HCT116 (cell line): ENCODE measurements around the gene WNK4. TPM values are rescaled to one million over a fixed set of nuclear protein-coding genes. Genes with fewer than 3 reads are reported as not detected.

Experiments
- ATAC-seq: fragments of 200-7000 bp; cut with Tn5 transposase; 2 replicates; pipeline ENCODE4 v1.9.1; 2020; ENCODE audit warnings: mild to moderate bottlenecking, moderate library complexity
- BruUV-seq: library from RNA; stranded (reverse); fragments of 400-500 nt; replicated peaks from 2 replicates; lab custom pipeline; 2021; lab: Mats Ljungman, UMichigan
- CTCF ChIA-PET: fragments of 300-600 bp; sonication (Branson Sonifier 250); formaldehyde crosslinking; loops from one replicate; lab custom pipeline; 2021; ENCODE audit warnings: antibody characterized with exemption; lab: Charles Lee
- POLR2A ChIA-PET: fragments of 300-600, 350-600 bp; sonication (Branson Sonifier 250); formaldehyde crosslinking; loops from one replicate; lab custom pipeline; 2021; ENCODE audit warnings: antibody characterized with exemption; lab: Charles Lee
- RAD21 ChIA-PET, 2 experiments: fragments of 300-600 bp; sonication (Branson Sonifier 250); formaldehyde crosslinking; loops; one replicate each; lab custom pipeline; 2023; ENCODE audit warnings: low total read pairs in 2 of 2; ENCODE audit not compliant: uncharacterized antibody in 2 of 2, unreplicated experiment in 2 of 2, low non-redundant PET in 1 of 2; lab: Charles Lee
- DNase-seq: peaks from one replicate; pipeline ENCODE4 v3.0.0-alpha.2; 2010; ENCODE audit warnings: low read depth, low spot score
- H2AFZ ChIP-seq: fragments of 200-600 bp; shearing (Covaris generic), sonication (generic); 2 replicates; pipeline ENCODE4 v1.6.1; 2017; ENCODE audit warnings: low read depth, mixed run types, mixed read lengths, antibody characterized with exemption, low read length; ENCODE audit not compliant: poor library complexity, severe bottlenecking
- H3K27ac ChIP-seq: 2 replicates; pipeline ENCODE4 v1.5.1; 2012; ENCODE audit warnings: low read depth, low read length
- H3K27me3 ChIP-seq: fragments of 200-600 bp; sonication (generic); 2 replicates; pipeline ENCODE4 v1.6.1; 2016; ENCODE audit warnings: mixed run types, low read length, mixed read lengths; ENCODE audit not compliant: insufficient read depth
- H3K36me3 ChIP-seq, 2 experiments: fragments of 200-500 bp in 1 of 2; fragments of 200-600 bp in 1 of 2; sonication (Bioruptor generic) in 1 of 2; sonication (generic) in 1 of 2; 2 replicates each; pipeline versions ENCODE4 v1.5.1 to v1.6.1; 2014 to 2016; ENCODE audit warnings: low read length in 2 of 2, inconsistent platforms in 1 of 2, mixed read lengths in 1 of 2, mixed run types in 1 of 2; ENCODE audit not compliant: insufficient read depth in 2 of 2, control insufficient read depth in 1 of 2
- H3K4me1 ChIP-seq, 2 experiments: fragments of 200-600 bp in 1 of 2; sonication (generic) in 1 of 2; 2 replicates each; pipeline versions ENCODE4 v1.5.1 to v1.6.1; 2012 to 2017; ENCODE audit warnings: low read length in 2 of 2, inconsistent platforms in 1 of 2, mild to moderate bottlenecking in 1 of 2, mixed read lengths in 1 of 2, mixed run types in 1 of 2, moderate library complexity in 1 of 2; ENCODE audit not compliant: insufficient read depth in 2 of 2, control insufficient read depth in 1 of 2
- H3K4me2 ChIP-seq: fragments of 200-600 bp; sonication (generic); 2 replicates; pipeline ENCODE4 v1.6.1; 2017; ENCODE audit warnings: mixed run types, low read length, mixed read lengths
- H3K4me3 ChIP-seq, 2 experiments: fragments of 200-600 bp in 1 of 2; sonication (generic) in 1 of 2; replicated peaks in 1 of 2; 2 replicates each; pipeline ENCODE4 v1.5.1; 2011 to 2016; ENCODE audit warnings: low read length in 2 of 2, control low read depth in 1 of 2, low read depth in 1 of 2, mild to moderate bottlenecking in 1 of 2, mixed read lengths in 1 of 2, mixed run types in 1 of 2
- H3K79me2 ChIP-seq: fragments of 200-600 bp; sonication (generic); 2 replicates; pipeline ENCODE4 v1.6.1; 2017; ENCODE audit warnings: mild to moderate bottlenecking, mixed run types, low read length, moderate library complexity, mixed read lengths; ENCODE audit not compliant: insufficient read depth
- H3K9ac ChIP-seq: fragments of 200-600 bp; sonication (generic); 2 replicates; pipeline ENCODE4 v1.6.1; 2016; ENCODE audit warnings: low read length, mixed read lengths
- H3K9me2 ChIP-seq: fragments of 200-600 bp; sonication (generic), shearing (Covaris generic); 2 replicates; pipeline ENCODE4 v1.6.1; 2017; ENCODE audit warnings: mixed run types, mild to moderate bottlenecking, moderate library complexity; ENCODE audit not compliant: insufficient read depth
- H3K9me3 ChIP-seq, 2 experiments: fragments of 200-500 bp in 1 of 2; fragments of 200-600 bp in 1 of 2; sonication (Bioruptor generic) in 1 of 2; sonication (generic) in 1 of 2; 2 replicates each; pipeline ENCODE4 v1.6.1; 2014 to 2017; ENCODE audit warnings: low read length in 2 of 2, mixed read lengths in 2 of 2, inconsistent platforms in 1 of 2, low read depth in 1 of 2, mild to moderate bottlenecking in 1 of 2, mixed run types in 1 of 2, moderate library complexity in 1 of 2; ENCODE audit not compliant: control insufficient read depth in 1 of 2, insufficient read depth in 1 of 2
- H4K20me1 ChIP-seq: fragments of 200-600 bp; sonication (generic), shearing (Covaris generic); 2 replicates; pipeline ENCODE4 v1.6.1; 2017; ENCODE audit warnings: mixed run types, mild to moderate bottlenecking, moderate library complexity; ENCODE audit not compliant: insufficient read depth
- ATF3 ChIP-seq: IDR thresholded peaks from 2 replicates; pipeline ENCODE4 v1.6.1; 2012
- CEBPB ChIP-seq: IDR thresholded peaks from 2 replicates; pipeline ENCODE4 v1.6.1; 2012; ENCODE audit warnings: low read depth
- CTCF ChIP-seq, 3 experiments: fragments of 200-600 bp in 1 of 3; sonication (generic) in 1 of 3; IDR thresholded peaks in 2 of 3; conservative IDR thresholded peaks in 1 of 3; 2 replicates each; pipeline ENCODE4 v1.5.1; 2012 to 2017; ENCODE audit warnings: low read depth in 2 of 3, low read length in 2 of 3, antibody characterized with exemption in 1 of 3, borderline replicate concordance in 1 of 3, control low read depth in 1 of 3, mild to moderate bottlenecking in 1 of 3, mixed read lengths in 1 of 3, mixed run types in 1 of 3, moderate library complexity in 1 of 3; ENCODE audit not compliant: insufficient read depth in 1 of 3
- EZH2 ChIP-seq: fragments of 200-600 bp; sonication (generic); IDR thresholded peaks from 2 replicates; pipeline ENCODE4 v1.6.1; 2017; ENCODE audit warnings: antibody characterized with exemption, mixed run types
- FOSL1 ChIP-seq: IDR thresholded peaks from 2 replicates; pipeline ENCODE4 v1.6.1; 2012; ENCODE audit warnings: low read depth
- MAX ChIP-seq: IDR thresholded peaks from 2 replicates; pipeline ENCODE4 v1.6.1; 2012
- POLR2A ChIP-seq: IDR thresholded peaks from 2 replicates; pipeline ENCODE4 v1.7.0; 2011; ENCODE audit warnings: borderline replicate concordance; ENCODE audit not compliant: insufficient read depth, insufficient read length; ENCODE audit errors: extremely low read depth
- POLR2AphosphoS5 ChIP-seq: IDR thresholded peaks from 2 replicates; pipeline ENCODE4 v1.6.1; 2011; ENCODE audit warnings: mild to moderate bottlenecking, low read depth, low read length, moderate library complexity
- RAD21 ChIP-seq: IDR thresholded peaks from 2 replicates; pipeline ENCODE4 v1.6.1; 2012; ENCODE audit warnings: low read depth, mild to moderate bottlenecking
- SP1 ChIP-seq: IDR thresholded peaks from 2 replicates; pipeline ENCODE4 v1.6.1; 2012; ENCODE audit warnings: low read depth
- YY1 ChIP-seq: IDR thresholded peaks from 2 replicates; pipeline ENCODE4 v1.6.1; 2011; ENCODE audit warnings: low read length, low read depth, moderate library complexity, mild to moderate bottlenecking; ENCODE audit not compliant: insufficient replicate concordance; ENCODE audit errors: extremely low read depth
- ZNF274 ChIP-seq: fragments of 200-500 bp; sonication (Bioruptor generic); IDR thresholded peaks from 2 replicates; pipeline ENCODE4 v1.6.1; 2014; ENCODE audit warnings: mild to moderate bottlenecking, low read depth, low read length, inconsistent platforms
- intact Hi-C: fragments of 100-400 bp; cut with micrococcal nuclease; formaldehyde crosslinking; loops from 2 replicates; pipeline ENCODE4 v1.10.0; 2022
- total RNA-seq: library from RNA; stranded (reverse); gene quantifications from one replicate; pipeline ENCODE4 v1.2.1, GENCODE V29; 2021; ENCODE audit not compliant: unreplicated experiment

WNK4 gene
- total RNA-seq, 1 experiment from 2014 or later, result 4.5 TPM

- peaks cover 23% of the 10 kb centered on the region for H3K79me2 ChIP-seq
- TSS peak; percentile 54 for BruUV-seq
- H3K9ac ChIP-seq, result peak overlapping the region; percentile 66
- no peaks in the 10 kb centered on the region for H3K36me3 ChIP-seq
- no peaks in the 10 kb centered on the region for H3K27me3 ChIP-seq
- RAD21 ChIA-PET, result no interaction called here
- no peak for DNase-seq
- no peaks in the 10 kb centered on the region for H3K9me2 ChIP-seq
- H3K4me2 ChIP-seq, result peak overlapping the region; percentile 85
- no peaks in the 10 kb centered on the region for H3K9me3 ChIP-seq
- H3K4me1 ChIP-seq, result peaks cover 7 to 14% of the 10 kb centered on the region in 2 experiments
- ATAC-seq, result no peak
- H2AFZ ChIP-seq, result no peak overlapping the region
- no peaks in the 10 kb centered on the region for H4K20me1 ChIP-seq
- peak overlapping the region; percentile 69 for H3K27ac ChIP-seq
- CTCF ChIA-PET, result no interaction called here
- POLR2A ChIA-PET, result interaction anchor here (0.6 kb wide), 1 partner anchor 136 kb away, joined by 4 read pairs; no protein-coding TSS in a partner anchor
- H3K4me3 ChIP-seq, result peak overlapping the region; percentile 73 to 74
- TF ChIP-seq ATF3 (no peak), CTCF (IDR thresholded peaks at IDR 0.05 in 2 of 3, conservative IDR thresholded peaks at IDR 0.05 in 1 of 3; ENCODE audit: borderline replicate concordance in 1 of 3, insufficient read depth in 1 of 3, low read depth in 2 of 3, low read length in 2 of 3) (peak in 1 of 3 experiments; percentile 25; a peak in 2 of 6 replicates)
- intact Hi-C loops, result no loop called here
Observed at GRCh38 chr17:42743595-42744282, 36.7 kb upstream of the WNK4 start.

- H3K27me3 ChIP-seq, result no peaks in the 10 kb centered on the region
- peak; percentile 21 for DNase-seq
- H3K4me2 ChIP-seq, result peak overlapping the region; percentile 85
- no peak overlapping the region for H2AFZ ChIP-seq
- H3K9ac ChIP-seq, result peak overlapping the region; percentile 66
- peaks cover 7 to 14% of the 10 kb centered on the region in 2 experiments for H3K4me1 ChIP-seq
- ChIA-PET CTCF (no interaction called here), POLR2A (interaction anchor here (0.6 kb wide), 1 partner anchor 137 kb away, joined by 4 read pairs; no protein-coding TSS in a partner anchor), RAD21 (no interaction called here)
- no peaks in the 10 kb centered on the region for H3K36me3 ChIP-seq
- H3K9me2 ChIP-seq, result no peaks in the 10 kb centered on the region
- TF ChIP-seq CEBPB, result no peak
- no peak for TF ChIP-seq ATF3
- no peak for TF ChIP-seq YY1
- peak; percentile 15 for TF ChIP-seq POLR2AphosphoS5
- TF ChIP-seq EZH2, result no peak
- 0 out of 6 replicates have a peak, but pooled peaks of 1 of the 3 experiments have one; percentile 4 for TF ChIP-seq CTCF (IDR thresholded peaks at IDR 0.05 in 2 of 3, conservative IDR thresholded peaks at IDR 0.05 in 1 of 3; ENCODE audit: borderline replicate concordance in 1 of 3, insufficient read depth in 1 of 3, low read depth in 2 of 3, low read length in 2 of 3)
- TF ChIP-seq RAD21, result no peak
- TF ChIP-seq POLR2A, result no peak
- TF ChIP-seq SP1, result no peak
- peak; percentile 52 for TF ChIP-seq MAX
- no peak for TF ChIP-seq FOSL1
- TF ChIP-seq ZNF274, result no peak
- peaks cover 23% of the 10 kb centered on the region for H3K79me2 ChIP-seq
- intact Hi-C loops, result no loop called here
- no peaks in the 10 kb centered on the region for H3K9me3 ChIP-seq
- peak overlapping the region; percentile 69 for H3K27ac ChIP-seq
- ATAC-seq, result peak; percentile 83
- peak overlapping the region; percentile 73 to 74 for H3K4me3 ChIP-seq
- BruUV-seq, result no TSS peak
- H4K20me1 ChIP-seq, result no peaks in the 10 kb centered on the region
Observed at GRCh38 chr17:42744283-42744805, 36.1 kb upstream of the WNK4 start.
